Retinal pigment epithelial cell (primary cell): Measurements from ENCODE around the gene SBK3.
"Not testable (repeated sequence)": the region's sequence is repeated elsewhere in the genome, so short reads cannot be mapped to it uniquely, and the experiment has no call there.

Experiments used
- DNase-seq: peaks from one replicate; pipeline ENCODE4 v3.0.0-alpha.2; 2010; ENCODE audit warnings: low read depth
- H3K4me3 ChIP-seq: 2 replicates; pipeline ENCODE4 v1.5.1; 2011; ENCODE audit warnings: mild to moderate bottlenecking, low read length, control low read depth, moderate library complexity
- TF ChIP-seq, protein P1 (sequence below): conservative IDR thresholded peaks from 2 replicates; pipeline ENCODE4 v1.5.1; 2011; ENCODE audit warnings: low read depth, low read length, control low read depth, inconsistent platforms

Gene SBK3

GRCh38 chr19:55586976-55587668 is 41.8 kb upstream of the SBK3 start:
- TF ChIP-seq, protein P1, sequence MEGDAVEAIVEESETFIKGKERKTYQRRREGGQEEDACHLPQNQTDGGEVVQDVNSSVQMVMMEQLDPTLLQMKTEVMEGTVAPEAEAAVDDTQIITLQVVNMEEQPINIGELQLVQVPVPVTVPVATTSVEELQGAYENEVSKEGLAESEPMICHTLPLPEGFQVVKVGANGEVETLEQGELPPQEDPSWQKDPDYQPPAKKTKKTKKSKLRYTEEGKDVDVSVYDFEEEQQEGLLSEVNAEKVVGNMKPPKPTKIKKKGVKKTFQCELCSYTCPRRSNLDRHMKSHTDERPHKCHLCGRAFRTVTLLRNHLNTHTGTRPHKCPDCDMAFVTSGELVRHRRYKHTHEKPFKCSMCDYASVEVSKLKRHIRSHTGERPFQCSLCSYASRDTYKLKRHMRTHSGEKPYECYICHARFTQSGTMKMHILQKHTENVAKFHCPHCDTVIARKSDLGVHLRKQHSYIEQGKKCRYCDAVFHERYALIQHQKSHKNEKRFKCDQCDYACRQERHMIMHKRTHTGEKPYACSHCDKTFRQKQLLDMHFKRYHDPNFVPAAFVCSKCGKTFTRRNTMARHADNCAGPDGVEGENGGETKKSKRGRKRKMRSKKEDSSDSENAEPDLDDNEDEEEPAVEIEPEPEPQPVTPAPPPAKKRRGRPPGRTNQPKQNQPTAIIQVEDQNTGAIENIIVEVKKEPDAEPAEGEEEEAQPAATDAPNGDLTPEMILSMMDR, result no peak
- DNase-seq, result peak; percentile 83
- peak overlapping the region; percentile 48 for H3K4me3 ChIP-seq

DNA sequence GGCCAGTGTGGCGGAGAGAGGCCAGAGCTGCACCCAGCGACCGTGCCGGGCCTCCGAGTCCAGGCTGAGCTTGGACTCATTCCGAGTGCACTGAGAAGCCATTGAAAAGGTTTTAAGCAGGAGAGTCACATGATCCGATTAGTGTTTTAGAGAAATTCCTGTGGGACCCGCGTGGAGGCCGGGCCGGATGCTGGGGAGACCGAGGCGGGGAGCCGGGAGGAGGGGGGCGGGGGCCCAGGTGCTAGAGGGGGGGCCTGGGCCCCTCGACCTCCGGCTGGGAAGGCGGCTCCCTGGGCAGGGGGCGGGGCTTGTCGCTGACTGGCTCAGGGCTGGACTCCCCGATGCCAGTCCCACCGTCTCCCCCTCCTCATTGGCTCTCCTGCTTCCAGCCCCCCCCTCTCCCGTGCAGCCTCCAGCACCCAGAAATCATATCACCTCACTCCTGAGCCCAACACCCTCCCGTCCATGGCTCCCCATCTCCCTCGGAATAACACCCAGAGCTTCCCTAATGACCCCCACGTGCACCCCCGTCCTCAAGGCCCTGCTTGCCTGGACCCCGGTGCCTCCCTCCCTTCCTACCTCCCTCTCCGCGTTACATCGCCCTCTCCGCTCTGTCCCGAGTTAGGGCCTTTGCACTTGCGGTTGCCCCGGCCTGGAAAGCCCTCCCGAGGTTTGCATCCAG is 40.5 kb upstream of the SBK3 start:
- TF ChIP-seq, protein P1, result no peak
- DNase-seq, result peak; percentile 90
- peak overlapping the region; percentile 30 for H3K4me3 ChIP-seq

DNA sequence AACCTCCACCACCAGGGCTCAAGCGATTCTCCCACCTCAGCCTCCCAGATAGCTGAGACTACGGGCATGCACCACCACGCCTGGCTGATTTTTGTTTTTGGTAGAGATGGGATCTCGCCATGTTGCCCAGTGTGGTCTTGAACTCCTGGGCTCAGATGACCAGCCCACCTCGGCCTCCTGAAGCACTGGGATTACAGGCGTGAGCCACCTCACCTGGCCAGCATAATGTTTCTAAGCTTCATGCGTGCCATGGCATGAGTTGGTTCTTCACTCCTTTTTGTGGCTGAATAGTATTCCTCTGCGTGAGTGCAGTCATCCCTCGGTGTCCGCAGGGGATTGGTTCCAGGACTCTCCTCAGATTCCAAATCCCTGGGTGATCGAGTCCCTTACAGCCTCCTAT is 39.5 kb upstream of the SBK3 start:
- TF ChIP-seq, protein P1, result no peak
- DNase-seq, result no peak
- H3K4me3 ChIP-seq, result no peak overlapping the region

- DNase-seq, result not testable (repeated sequence)
Measured at GRCh38 chr19:55583897-55584296, 38.6 kb upstream of the SBK3 start.

DNA sequence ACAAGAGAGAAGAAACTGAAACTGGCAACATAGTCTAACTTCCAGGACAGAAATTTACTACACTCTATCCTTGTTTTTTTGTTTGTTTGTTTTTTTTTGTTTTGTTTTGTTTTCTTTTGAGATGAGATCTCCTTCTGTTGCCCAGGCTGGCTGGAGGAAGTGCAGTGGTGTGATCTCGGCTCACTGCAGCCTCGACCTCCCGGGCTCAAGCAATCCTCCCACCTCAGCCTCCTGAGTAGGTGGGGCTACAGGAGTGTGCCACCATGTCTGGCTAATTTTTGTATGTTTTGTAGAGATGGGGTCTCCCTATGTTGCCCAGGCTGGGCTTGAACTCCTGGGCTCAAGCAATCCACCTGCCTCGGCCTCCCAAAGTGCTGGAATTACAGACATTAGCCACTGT is 36.9 kb upstream of the SBK3 start:
- H3K4me3 ChIP-seq, result not testable (repeated sequence)

More at GRCh38 chr19:55583897-55584296, 38.6 kb upstream of the SBK3 start:
- not testable (repeated sequence) for H3K4me3 ChIP-seq

GRCh38 chr19:55581823-55582223 is 36.5 kb upstream of the SBK3 start:
- DNase-seq, result no peak
- TF ChIP-seq, protein P1, result no peak
- H3K4me3 ChIP-seq, result no peak overlapping the region

More for the DNA sequence above, 36.9 kb upstream of the SBK3 start:
- not testable (repeated sequence) for DNase-seq

- TF ChIP-seq, protein P1, result no peak
- no peak for DNase-seq
- peak overlapping the region; percentile 89 for H3K4me3 ChIP-seq
Measured at GRCh38 chr19:55581145-55581822, 35.9 kb upstream of the SBK3 start.

DNA sequence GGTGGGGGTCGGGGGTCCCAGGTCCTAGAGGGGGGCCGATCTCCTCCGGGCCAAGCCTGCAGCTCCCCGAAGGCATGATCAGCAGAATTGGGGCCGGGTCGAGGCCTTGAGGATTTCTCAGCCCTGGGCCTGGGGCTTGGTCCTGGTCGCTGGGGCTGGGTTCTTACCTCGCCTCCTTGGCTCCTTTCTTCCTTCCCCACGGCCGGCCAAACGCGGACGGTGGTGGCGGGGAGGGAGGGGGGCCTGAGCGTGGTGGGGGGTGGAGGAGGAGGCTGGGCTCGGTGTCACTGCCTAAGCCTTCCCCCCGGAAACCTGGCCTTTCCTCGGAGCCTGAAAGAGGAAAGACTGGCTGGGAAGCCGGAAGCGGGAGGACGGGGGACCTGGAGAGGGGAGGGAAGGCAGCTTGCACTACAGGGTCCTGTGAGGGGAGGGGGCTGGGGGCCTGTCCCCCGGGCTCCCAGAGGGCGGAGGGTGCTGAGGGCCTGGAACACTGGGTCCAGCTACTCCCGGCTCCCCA is 35.3 kb upstream of the SBK3 start, which contains the start of gene ZNF579:
Gene ZNF579, minus strand, starts transcription at position 221 of the 517 bp plus-strand sequence. CDS start 1,209 bp downstream, outside the sequence.
- DNase-seq, result peak; percentile 61
- peak within 1 kb of the TSS; percentile 89 for H3K4me3 ChIP-seq
- TF ChIP-seq, protein P1, result no peak
